Activated CD8-positive, alpha-beta memory T cell treated with anti-CD3 and anti-CD28 coated beads, Interleukin-2, amount 50 U/mL, for 1 hour (primary cell): Measurements from ENCODE around the gene COQ10A.
A peak's percentile ranks its signal among the peaks of the same experiment; 100 is the strongest.

ENCODE experiments used
- DNase-seq: peaks from one replicate; pipeline ENCODE4 v3.0.0-alpha.2; 2020; ENCODE audit errors: extremely low read depth

The COQ10A gene

GRCh38 chr12:56315622-56316473 is 49.1 kb downstream of the COQ10A start, which contains the start of gene CNPY2:
Gene CNPY2 (minus strand): TSS chr12:56315988. CDS start chr12:56315217, 771 bp downstream.
- DNase-seq: peak; percentile 89

- no peak for DNase-seq
Measured at GRCh38 chr12:56317675-56318074, 50.9 kb downstream of the COQ10A start.
